HG03103 (cell line): Measurements from ENCODE around the gene ABHD11.

Experiments used
- ATAC-seq: cut with Tn5 transposase; IDR thresholded peaks from one replicate; pipeline ENCODE4 v1.9.1; 2021; ENCODE audit warnings: low read depth; ENCODE audit not compliant: unreplicated experiment

The ABHD11 gene

GRCh38 chr7:73702665-73703064 lies 35.9 kb downstream of the ABHD11 start:
- ATAC-seq = no peak

DNA sequence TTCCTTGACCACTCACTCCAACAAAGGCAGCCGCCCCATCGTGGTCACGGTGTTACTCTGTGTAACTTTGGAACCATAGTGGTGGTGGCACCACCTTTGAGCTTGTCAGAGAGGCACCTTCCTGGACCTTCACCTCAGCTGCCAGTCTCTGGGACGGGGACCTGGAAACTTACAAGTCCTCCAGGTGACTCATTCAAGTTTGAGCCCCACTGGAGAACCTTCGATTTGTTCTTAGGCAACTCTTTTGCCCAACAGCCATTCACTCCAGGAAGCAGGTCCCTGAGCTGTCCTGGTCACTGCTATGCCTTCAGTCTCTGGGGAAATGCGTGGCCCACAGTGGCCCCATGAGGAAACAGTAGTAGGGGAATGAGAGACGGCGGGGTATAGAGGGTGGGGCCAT lies 36.4 kb downstream of the ABHD11 start:
- ATAC-seq = no peak

GRCh38 chr7:73701357-73701995 lies 37.1 kb downstream of the ABHD11 start:
- no peak for ATAC-seq

- no peak for ATAC-seq
Measured at GRCh38 chr7:73700581-73701134, 37.9 kb downstream of the ABHD11 start.

GRCh38 chr7:73700069-73700423 lies 38.6 kb downstream of the ABHD11 start:
- no peak for ATAC-seq

DNA sequence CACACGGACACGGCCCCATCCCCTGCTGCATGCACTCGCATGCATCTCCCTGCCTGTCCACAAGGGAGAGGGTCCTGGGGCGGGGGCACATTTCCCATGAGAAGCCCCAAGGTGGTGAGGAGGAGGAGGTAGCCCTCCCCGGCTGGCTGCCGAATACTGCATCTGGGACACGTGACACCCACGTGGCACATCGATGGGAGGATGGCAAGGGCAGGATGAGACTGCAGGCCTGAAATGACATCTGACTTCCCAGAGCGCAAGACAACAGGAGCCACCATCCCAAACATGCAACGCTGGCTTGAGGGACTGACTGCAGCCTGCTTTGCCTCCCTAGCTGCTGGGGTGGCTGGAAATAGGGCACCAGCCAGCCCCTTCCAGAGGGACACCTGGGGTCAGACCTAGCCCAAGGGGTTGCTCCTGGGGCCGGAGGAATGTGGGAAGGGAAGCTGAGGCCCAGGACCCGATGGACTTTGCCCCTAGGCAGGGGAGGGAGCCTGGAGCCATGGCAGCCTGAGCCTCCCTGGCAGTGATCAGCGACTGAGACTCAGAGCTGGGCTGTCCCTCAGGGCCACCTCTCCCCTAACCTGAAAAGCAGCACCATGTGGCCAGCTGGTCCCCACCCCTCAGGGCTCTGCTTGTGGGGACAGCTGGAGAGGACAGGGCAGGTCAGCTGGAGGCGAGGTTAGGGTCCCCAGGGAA lies 39.1 kb downstream of the ABHD11 start:
- ATAC-seq = no peak

GRCh38 chr7:73698410-73698809 lies 40.2 kb downstream of the ABHD11 start:
- ATAC-seq = no peak

GRCh38 chr7:73696372-73696771 lies 42.2 kb downstream of the ABHD11 start:
- no peak for ATAC-seq

GRCh38 chr7:73690646-73691045 lies 48.0 kb downstream of the ABHD11 start:
- no peak for ATAC-seq

DNA sequence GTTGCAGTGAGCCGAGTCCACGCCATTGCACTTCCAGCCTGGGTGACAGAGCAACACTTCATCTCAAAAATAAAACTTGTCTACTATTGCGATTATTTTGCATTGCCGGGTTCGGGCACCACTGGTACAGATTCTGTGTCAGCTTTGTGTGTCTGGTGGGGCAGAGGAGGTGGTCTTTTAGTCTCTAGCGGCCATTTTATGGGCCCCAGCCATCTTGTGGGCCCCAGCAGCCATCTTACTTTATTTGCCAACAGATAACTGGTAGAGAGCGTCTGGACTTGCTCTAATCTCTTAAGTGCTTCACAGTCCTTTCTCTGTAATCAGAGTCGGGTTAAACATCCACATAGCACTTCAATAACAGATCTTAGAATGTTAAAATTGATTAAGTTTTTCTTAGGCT lies 50.3 kb downstream of the ABHD11 start:
- ATAC-seq = no peak
